K562 (cell line): ENCODE data around the gene AVPR1B. TPM values are rescaled to one million over a fixed set of nuclear protein-coding genes. Genes with fewer than 3 reads are reported as not detected.

Experiments used
- ADNP ChIP-seq: fragments of 200-800 bp; sonication (Bioruptor generic); IDR thresholded peaks from 2 replicates; pipeline ENCODE4 v1.6.1; 2016; ENCODE audit warnings: missing genetic modification characterization, missing compliant biosample characterization
- BDP1 ChIP-seq: IDR thresholded peaks from 3 replicates; pipeline ENCODE4 v1.6.1; 2011; ENCODE audit not compliant: insufficient read length, insufficient read depth
- BRCA1 ChIP-seq, 2 experiments: fragments of 450-650 bp in 1 of 2; sonication (generic) in 1 of 2; formaldehyde crosslinking in 1 of 2; IDR thresholded peaks; 2 replicates each; pipeline versions ENCODE4 v1.5.0 to v1.6.1; 2017 to 2020; ENCODE audit warnings: mild to moderate bottlenecking in 1 of 2, missing genetic modification reagents in 1 of 2
- CXXC5 ChIP-seq: fragments of 250-450 bp; sonication (Bioruptor Pico); IDR thresholded peaks from 2 replicates; pipeline ENCODE4 v1.8.0; 2022; ENCODE audit warnings: inconsistent platforms, mild to moderate bottlenecking, moderate library complexity
- EWSR1 ChIP-seq: fragments of 450-650 bp; IDR thresholded peaks from 2 replicates; pipeline ENCODE4 v1.6.1; 2018; ENCODE audit warnings: borderline replicate concordance, mild to moderate bottlenecking, low read depth, moderate library complexity; ENCODE audit not compliant: partially characterized antibody
- KLF10 ChIP-seq: fragments of 250-450 bp; sonication (Bioruptor Pico); IDR thresholded peaks from 2 replicates; pipeline ENCODE4 v1.6.1; 2021; ENCODE audit warnings: matching md5 sums
- MTF1 ChIP-seq: fragments of 250-450 bp; sonication (Bioruptor Pico); IDR thresholded peaks from 2 replicates; pipeline ENCODE4 v1.9.0; 2021; ENCODE audit warnings: moderate library complexity, mild to moderate bottlenecking, inconsistent platforms, borderline replicate concordance
- RUNX1 ChIP-seq: sonication (generic); IDR thresholded peaks from 2 replicates; pipeline ENCODE4 v1.6.1; 2016; ENCODE audit warnings: antibody characterized with exemption, low read depth
- SIRT6 ChIP-seq: IDR thresholded peaks from one replicate; pipeline ENCODE4 v1.6.1; 2012; ENCODE audit warnings: low read depth, mild to moderate bottlenecking, control low read depth, inconsistent platforms, low read length, moderate library complexity
- SLC30A9 ChIP-seq: fragments of 250-450 bp; sonication (Bioruptor Pico); IDR thresholded peaks from 2 replicates; pipeline ENCODE4 v1.8.0; 2022; ENCODE audit warnings: mild to moderate bottlenecking, moderate library complexity
- STAG1 ChIP-seq: sonication (generic); formaldehyde crosslinking; IDR thresholded peaks from 2 replicates; pipeline ENCODE4 v1.5.0; 2020; ENCODE audit warnings: missing genetic modification reagents, borderline replicate concordance
- TEAD1 ChIP-seq, 2 experiments: fragments of 450-650 bp in 1 of 2; sonication (generic) in 1 of 2; formaldehyde crosslinking; IDR thresholded peaks; 2 replicates each; pipeline versions ENCODE4 v1.4.0 to v1.8.0; 2020 to 2022; ENCODE audit warnings: mild to moderate bottlenecking in 2 of 2, missing genetic modification reagents in 1 of 2
- U2AF2 ChIP-seq: fragments of 200-400 bp; formaldehyde crosslinking; optimal IDR thresholded peaks from 2 replicates; pipeline ENCODE3; 2017; ENCODE audit warnings: low read depth, mild to moderate bottlenecking, low read length
- ZNF668 ChIP-seq: fragments of 250-450 bp; sonication (Bioruptor Pico); IDR thresholded peaks from 2 replicates; pipeline ENCODE4 v1.8.0; 2022; ENCODE audit warnings: mild to moderate bottlenecking, inconsistent platforms
- polyA plus RNA-seq, 8 experiments: library from polyadenylated mRNA; depleted of rRNA in 4 of 8; stranded (reverse) in 5 of 8; unstranded in 3 of 8; fragments of >200 nt; fragmentation: Nextera tagmentation in 2 of 8; fragmentation: Illumina TruSeq in 1 of 8; extraction: Ambion mirVana in 2 of 8; extraction: Trizol in 1 of 8; gene quantifications; 2 replicates each; pipeline versions ENCODE4 v1.2.1 to v1.2.3, GENCODE V29; 2011 to 2014; ENCODE audit warnings: inconsistent platforms in 1 of 8, missing spikeins in 1 of 8
- total RNA-seq, 7 experiments: library from RNA; depleted of rRNA in 6 of 7; stranded (reverse); fragments of >200 nt in 6 of 7; fragmentation: Illumina TruSeq in 2 of 7; extraction: Trizol in 2 of 7; gene quantifications; 2 replicates each; pipeline versions ENCODE4 v1.2.1 to v1.2.3, GENCODE V29; 2011 to 2021; ENCODE audit warnings: low replicate concordance in 1 of 7
- TF ChIP-seq, protein P1 (sequence below): fragments of 250-450 bp; sonication (Bioruptor Pico); IDR thresholded peaks from 2 replicates; pipeline ENCODE4 v1.5.0; 2021
- TF ChIP-seq, protein P2 (sequence below): fragments of 250-450 bp; sonication (Bioruptor Pico); IDR thresholded peaks from 2 replicates; pipeline ENCODE4 v1.4.0; 2020; ENCODE audit warnings: mild to moderate bottlenecking, moderate library complexity
- TF ChIP-seq, protein P3 (sequence below): IDR thresholded peaks from 2 replicates; pipeline ENCODE4 v1.6.1; 2016; ENCODE audit warnings: missing genetic modification characterization, missing compliant biosample characterization
- TF ChIP-seq, protein P4 (sequence below): sonication (generic); formaldehyde crosslinking; IDR thresholded peaks from 2 replicates; pipeline ENCODE4 v1.9.0; 2022; ENCODE audit warnings: mild to moderate bottlenecking, missing genetic modification reagents
- TF ChIP-seq, protein P5 (sequence below): sonication (generic); formaldehyde crosslinking; IDR thresholded peaks from 2 replicates; pipeline ENCODE4 v1.8.1; 2023; ENCODE audit warnings: mild to moderate bottlenecking, missing genetic modification reagents

Gene AVPR1B
- total and polyA plus RNA-seq, 9 of the 15 experiments (the other 6 are each of a cell fraction or from before 2014, with no cell fraction given) = not detected

DNA sequence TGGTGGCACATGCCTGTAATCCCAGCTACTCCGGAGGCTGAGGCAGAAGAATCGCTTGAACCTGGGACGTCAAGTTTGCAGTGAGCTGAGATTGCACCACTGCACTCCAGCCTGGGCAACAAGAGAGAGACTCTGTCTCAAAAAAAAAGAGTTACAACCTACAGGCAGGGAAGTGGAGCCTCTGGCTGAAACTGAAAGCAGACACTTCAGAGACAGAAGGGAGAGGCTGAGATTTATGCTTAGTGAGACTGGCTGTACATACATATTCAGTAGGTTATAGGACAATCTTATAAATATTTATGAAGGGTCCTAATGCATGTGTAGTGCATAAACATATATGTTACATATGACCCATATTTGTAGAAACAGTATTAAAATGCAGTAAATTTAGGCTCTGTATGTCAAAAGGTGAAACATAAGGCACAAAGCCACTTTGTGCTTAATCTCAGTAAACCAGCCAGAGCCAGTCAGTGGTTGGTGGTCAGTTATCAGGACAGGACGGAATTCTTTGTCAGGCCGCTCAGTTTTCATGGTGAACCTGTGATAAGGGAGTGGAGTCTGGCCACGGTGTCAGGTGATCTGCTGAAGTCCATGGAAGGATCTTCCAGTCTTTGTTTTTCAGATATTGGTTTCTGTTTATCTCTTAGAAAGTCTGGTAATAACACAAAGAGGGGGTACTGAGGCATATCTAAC, 50.6 kb downstream of the AVPR1B start (continued):
- peak; percentile 48; the same call in 1 of the 2 replicates for TF ChIP-seq ADNP (tag)
- TF ChIP-seq, protein P1, sequence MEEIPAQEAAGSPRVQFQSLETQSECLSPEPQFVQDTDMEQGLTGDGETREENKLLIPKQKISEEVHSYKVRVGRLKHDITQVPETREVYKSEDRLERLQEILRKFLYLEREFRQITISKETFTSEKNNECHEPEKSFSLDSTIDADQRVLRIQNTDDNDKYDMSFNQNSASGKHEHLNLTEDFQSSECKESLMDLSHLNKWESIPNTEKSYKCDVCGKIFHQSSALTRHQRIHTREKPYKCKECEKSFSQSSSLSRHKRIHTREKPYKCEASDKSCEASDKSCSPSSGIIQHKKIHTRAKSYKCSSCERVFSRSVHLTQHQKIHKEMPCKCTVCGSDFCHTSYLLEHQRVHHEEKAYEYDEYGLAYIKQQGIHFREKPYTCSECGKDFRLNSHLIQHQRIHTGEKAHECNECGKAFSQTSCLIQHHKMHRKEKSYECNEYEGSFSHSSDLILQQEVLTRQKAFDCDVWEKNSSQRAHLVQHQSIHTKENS (CRISPR knock-in tag) = no peak
- no peak for TF ChIP-seq ZNF668
- TF ChIP-seq, protein P2, sequence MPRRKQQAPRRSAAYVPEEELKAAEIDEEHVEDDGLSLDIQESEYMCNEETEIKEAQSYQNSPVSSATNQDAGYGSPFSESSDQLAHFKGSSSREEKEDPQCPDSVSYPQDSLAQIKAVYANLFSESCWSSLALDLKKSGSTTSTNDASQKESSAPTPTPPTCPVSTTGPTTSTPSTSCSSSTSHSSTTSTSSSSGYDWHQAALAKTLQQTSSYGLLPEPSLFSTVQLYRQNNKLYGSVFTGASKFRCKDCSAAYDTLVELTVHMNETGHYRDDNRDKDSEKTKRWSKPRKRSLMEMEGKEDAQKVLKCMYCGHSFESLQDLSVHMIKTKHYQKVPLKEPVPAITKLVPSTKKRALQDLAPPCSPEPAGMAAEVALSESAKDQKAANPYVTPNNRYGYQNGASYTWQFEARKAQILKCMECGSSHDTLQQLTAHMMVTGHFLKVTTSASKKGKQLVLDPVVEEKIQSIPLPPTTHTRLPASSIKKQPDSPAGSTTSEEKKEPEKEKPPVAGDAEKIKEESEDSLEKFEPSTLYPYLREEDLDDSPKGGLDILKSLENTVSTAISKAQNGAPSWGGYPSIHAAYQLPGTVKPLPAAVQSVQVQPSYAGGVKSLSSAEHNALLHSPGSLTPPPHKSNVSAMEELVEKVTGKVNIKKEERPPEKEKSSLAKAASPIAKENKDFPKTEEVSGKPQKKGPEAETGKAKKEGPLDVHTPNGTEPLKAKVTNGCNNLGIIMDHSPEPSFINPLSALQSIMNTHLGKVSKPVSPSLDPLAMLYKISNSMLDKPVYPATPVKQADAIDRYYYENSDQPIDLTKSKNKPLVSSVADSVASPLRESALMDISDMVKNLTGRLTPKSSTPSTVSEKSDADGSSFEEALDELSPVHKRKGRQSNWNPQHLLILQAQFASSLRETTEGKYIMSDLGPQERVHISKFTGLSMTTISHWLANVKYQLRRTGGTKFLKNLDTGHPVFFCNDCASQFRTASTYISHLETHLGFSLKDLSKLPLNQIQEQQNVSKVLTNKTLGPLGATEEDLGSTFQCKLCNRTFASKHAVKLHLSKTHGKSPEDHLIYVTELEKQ (CRISPR knock-in tag) = no peak
- TF ChIP-seq CXXC5 (CRISPR knock-in tag) = peak; percentile 84
- TF ChIP-seq, protein P3, sequence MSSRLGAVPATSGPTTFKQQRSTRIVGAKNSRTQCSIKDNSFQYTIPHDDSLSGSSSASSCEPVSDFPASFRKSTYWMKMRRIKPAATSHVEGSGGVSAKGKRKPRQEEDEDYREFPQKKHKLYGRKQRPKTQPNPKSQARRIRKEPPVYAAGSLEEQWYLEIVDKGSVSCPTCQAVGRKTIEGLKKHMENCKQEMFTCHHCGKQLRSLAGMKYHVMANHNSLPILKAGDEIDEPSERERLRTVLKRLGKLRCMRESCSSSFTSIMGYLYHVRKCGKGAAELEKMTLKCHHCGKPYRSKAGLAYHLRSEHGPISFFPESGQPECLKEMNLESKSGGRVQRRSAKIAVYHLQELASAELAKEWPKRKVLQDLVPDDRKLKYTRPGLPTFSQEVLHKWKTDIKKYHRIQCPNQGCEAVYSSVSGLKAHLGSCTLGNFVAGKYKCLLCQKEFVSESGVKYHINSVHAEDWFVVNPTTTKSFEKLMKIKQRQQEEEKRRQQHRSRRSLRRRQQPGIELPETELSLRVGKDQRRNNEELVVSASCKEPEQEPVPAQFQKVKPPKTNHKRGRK (tag) = no peak
- no peak for TF ChIP-seq KLF10 (CRISPR knock-in tag)
- no peak for TF ChIP-seq U2AF2
- TF ChIP-seq EWSR1 = no peak
- TF ChIP-seq SIRT6 = no peak
- no peak for TF ChIP-seq BRCA1 (IDR thresholded peaks at IDR 0.05)
- no peak for TF ChIP-seq BRCA1 (CRISPR knock-in tag; IDR thresholded peaks at IDR 0.05)
- no peak for TF ChIP-seq STAG1 (CRISPR knock-in tag)
- TF ChIP-seq, protein P4, sequence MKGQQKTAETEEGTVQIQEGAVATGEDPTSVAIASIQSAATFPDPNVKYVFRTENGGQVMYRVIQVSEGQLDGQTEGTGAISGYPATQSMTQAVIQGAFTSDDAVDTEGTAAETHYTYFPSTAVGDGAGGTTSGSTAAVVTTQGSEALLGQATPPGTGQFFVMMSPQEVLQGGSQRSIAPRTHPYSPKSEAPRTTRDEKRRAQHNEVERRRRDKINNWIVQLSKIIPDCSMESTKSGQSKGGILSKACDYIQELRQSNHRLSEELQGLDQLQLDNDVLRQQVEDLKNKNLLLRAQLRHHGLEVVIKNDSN (CRISPR knock-in tag) = peak; percentile 64
- no peak for TF ChIP-seq MTF1 (CRISPR knock-in tag)
- TF ChIP-seq SLC30A9 (CRISPR knock-in tag) = no peak
- TF ChIP-seq RUNX1 = peak; percentile 84; the same call in 1 of the 2 replicates
- TF ChIP-seq BDP1 = no peak
- peak; percentile 91 to 96; a peak in 3 of 4 replicates for TF ChIP-seq TEAD1 (CRISPR knock-in tag; IDR thresholded peaks at IDR 0.05)
- TF ChIP-seq, protein P5, sequence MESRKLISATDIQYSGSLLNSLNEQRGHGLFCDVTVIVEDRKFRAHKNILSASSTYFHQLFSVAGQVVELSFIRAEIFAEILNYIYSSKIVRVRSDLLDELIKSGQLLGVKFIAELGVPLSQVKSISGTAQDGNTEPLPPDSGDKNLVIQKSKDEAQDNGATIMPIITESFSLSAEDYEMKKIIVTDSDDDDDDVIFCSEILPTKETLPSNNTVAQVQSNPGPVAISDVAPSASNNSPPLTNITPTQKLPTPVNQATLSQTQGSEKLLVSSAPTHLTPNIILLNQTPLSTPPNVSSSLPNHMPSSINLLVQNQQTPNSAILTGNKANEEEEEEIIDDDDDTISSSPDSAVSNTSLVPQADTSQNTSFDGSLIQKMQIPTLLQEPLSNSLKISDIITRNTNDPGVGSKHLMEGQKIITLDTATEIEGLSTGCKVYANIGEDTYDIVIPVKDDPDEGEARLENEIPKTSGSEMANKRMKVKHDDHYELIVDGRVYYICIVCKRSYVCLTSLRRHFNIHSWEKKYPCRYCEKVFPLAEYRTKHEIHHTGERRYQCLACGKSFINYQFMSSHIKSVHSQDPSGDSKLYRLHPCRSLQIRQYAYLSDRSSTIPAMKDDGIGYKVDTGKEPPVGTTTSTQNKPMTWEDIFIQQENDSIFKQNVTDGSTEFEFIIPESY (CRISPR knock-in tag) = no peak
